NCI-H187 treated with DMSO at 0.1 percent for 48 hours (cell line): ENCODE results near the gene CACHD1.
"Not testable (repeated sequence)": the region's sequence is repeated elsewhere in the genome, so short reads cannot be mapped to it uniquely, and the experiment has no call there.

Source experiments
- DNase-seq: peaks from one replicate; lab custom pipeline; 2025; lab: John Stamatoyannopoulos, UW

CACHD1 gene

DNA sequence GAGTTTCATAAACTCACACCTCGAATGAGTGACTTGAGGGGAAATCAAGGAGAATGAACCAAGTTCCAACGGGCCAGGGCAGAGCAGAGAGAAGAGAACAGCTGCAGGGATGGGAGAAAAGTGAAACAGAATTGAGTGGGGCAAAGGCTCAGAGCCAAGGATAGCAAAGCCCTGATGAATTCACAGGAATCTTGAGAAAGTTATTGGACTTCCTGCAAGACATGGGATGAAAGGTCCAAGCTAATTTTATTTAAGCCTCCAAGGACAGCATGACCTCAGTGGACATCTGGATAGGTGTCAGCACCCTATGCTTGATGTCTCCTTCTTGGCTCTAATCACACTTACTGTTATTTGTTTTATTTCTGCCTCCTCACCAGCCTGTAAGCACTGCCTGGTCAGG, 232.0 kb downstream of the CACHD1 start:
- DNase-seq: no peak

DNA sequence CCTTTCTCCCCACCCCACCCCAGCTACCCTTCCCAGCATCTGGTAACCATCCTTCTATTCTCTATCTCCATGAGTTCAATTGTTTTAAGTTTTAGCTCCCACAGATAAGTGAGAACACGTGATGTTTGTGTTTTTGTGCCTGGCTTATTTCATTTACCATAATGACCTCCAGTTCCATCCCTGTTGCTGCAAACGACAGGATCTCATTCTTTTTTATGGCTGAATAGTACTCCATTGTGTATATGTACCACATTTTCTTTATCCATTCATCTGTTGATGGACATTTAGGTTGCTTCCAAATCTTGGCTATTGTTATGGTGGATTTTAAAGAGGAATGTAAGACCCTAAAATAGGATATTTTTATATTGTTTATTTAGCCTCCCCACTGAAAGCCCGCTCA, 232.7 kb downstream of the CACHD1 start:
- not testable (repeated sequence) for DNase-seq

DNA sequence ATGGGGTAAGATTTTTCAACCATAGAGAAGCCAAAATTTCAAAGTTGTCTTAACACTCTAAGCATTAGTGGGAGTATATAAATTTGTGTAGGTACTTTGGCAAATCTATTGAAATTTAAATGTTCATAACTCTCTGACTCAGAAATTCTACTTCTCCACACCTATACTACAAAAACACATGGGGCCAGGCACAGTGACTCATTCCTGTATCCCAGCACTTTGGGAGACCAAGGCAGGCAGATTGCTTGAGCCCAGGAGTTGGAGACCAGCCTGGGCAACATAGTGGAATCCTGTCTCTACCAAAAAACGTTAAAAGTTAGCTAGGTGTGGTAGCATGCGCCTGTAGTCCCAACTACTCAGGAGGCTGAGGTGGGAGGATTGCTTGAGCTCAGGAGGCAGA, 233.7 kb downstream of the CACHD1 start:
- DNase-seq: no peak

DNA sequence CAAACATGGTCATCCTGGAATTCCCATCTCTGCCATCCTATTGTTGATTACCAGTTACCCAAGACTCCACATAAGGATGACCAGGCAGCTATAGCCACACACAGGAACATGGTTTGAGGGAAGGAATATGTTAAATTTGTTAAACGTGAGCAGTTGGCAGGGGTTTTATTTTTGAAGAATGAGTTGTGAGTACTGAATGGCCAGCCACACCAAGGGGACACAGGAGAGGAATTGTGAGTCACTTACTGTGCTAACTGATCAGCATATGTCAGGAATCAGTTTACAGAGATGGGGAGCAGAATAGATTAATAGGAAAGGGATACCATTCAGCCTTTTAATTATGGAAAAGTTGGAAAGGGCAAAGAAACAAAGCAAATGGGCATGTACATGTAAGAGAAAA, 235.7 kb downstream of the CACHD1 start:
- DNase-seq: no peak

DNA sequence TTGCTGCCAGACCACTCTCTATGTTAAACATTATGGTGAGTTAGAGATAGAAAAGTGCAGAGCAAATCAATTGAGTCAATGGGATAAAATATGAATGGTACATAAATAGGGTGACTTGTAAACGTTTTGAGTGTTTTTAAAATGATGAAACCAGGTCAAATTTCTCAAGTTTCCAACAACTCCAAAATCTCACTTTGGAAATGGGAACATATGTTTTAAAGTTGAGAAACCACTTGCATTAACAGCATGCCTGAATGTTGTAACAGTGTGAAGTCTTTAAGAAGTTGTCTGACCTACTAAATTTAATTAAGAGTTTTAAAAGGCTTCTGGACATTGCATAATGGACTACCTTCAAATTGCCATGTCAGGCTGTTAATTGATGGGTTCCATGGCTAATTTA, 241.3 kb downstream of the CACHD1 start:
- no peak for DNase-seq

DNA sequence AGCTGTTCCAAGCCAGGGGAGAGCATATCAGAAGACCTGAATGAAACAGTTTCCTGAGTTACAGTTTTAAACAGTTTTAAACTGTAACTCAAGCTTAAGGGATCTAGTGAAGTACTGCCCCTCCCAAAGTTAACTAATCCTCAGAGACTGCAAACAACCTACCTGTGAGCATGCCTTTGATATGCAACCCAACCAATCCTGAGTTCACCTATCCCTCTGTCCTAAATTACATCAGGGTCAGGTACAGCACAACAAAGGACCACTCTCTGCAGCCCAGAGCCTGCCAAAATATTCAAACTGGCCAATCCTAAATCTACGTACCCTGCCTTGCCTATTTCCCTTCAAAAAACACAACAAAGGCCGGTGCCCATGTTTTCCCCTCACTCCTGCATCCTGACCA, 242.1 kb downstream of the CACHD1 start:
- no peak for DNase-seq

DNA sequence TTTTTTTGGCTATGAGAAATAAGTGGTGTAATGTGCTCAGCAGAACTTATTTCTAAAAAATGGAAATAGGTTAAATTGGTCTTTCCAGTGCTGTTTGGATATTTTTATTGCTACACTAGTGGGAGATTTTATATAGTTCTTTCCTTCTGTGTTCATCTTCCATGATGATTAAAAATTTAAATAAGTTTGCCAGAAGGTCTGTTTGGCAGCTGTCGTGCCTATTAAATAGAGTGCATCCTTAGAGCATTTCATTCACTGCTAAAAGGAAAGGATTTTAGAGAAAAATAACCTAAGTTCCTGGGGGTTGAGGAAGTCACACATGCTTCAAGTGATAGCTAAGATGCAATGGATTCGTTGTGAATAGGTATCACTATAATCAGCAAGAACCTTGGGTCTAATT, 245.3 kb downstream of the CACHD1 start:
- no peak for DNase-seq

DNA sequence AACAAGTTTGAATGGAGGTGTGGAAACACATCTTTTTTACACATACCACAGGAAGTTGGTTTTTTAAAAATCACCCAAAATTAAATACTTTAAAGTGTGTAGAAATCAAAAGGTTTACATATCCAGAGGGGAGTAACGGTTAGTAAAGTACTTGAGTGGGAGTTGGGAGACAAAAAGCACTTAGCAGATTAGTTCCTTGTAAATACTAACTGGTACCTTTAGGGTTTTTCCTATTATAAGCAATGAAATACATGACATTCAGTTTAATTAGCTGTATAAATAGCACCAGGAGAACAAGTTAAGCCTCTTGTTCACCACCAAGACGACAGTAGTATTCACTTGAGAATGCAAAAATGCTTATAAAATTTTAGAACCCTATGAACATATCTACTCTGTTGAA, 251.2 kb downstream of the CACHD1 start:
- DNase-seq: no peak

DNA sequence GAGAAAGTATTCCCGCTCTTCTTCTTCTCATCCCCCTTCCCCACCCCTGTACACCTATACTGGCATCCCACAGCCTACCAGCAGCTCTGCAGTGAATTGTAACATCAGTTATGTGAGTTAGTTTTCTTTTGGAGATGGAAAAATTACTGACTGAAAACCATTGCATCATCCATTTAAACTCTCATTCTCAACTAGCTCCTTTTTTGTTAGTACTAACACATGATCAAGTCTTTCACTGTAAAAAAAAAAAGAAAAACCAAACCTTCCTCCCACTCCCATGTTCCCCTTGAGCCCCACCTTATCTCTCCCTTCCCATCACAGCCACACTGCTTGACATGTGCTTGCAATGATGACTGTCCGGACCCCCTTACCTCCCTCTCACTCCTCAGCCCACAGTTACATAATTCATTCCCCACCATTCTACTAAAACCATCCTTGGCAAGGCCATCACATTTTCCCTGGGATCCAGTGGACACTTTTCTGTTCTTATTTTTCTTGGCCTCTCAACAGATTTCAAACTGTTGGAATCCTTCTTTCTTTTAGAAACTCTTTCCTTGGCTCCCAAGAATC, 251.7 kb downstream of the CACHD1 start:
- DNase-seq: no peak

DNA sequence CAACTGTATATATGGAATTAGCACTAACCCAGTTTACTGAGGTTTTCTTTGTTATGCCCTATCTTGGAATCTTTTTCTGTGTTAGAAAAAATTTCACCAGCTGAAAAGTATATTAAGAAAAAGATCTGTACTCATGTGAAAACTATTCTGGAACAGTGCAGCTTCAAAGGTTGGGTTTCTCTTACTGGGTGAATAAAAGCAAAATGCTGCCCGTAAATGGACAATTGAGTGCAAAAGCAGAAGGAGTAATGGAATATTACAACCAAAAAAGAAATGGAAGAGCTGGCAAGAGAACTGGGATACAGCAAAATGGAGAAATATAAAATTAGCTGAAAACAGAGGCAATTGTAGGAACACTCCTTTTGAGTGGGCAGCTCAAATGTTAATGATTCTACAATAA, 257.9 kb downstream of the CACHD1 start:
- no peak for DNase-seq

DNA sequence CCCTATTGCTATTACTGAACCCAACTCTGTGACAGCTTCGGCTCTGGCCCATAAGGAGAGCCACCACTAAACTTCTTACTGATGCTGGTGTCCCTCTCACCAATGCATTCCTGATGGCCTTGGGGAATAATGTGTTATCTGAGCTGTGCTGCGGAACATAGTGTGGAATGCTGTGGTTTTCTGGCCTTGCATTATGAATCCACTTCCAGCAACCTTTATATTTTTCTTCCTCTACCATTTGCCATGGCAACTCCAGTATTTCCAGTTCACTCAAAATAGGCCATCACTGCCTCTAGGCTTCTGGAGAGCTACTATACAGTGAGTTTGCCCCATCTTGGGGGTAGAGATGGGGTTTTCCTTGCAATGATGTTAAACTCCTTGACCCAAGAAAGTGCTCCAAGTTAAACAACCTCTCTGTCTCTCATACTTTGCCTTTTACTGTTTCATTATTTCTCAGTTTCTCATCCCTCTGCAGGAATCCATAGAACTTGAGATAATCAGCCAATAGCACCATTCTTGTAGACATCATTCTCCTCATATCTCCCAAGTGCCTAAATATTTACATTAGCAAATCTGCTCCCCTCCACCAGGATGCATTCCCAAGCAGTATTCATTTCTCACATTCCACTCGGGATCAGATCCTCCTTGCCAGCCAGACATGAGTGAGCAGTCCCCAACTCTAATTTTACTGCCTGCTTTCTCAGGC, 263.8 kb downstream of the CACHD1 start:
- DNase-seq: no peak

DNA sequence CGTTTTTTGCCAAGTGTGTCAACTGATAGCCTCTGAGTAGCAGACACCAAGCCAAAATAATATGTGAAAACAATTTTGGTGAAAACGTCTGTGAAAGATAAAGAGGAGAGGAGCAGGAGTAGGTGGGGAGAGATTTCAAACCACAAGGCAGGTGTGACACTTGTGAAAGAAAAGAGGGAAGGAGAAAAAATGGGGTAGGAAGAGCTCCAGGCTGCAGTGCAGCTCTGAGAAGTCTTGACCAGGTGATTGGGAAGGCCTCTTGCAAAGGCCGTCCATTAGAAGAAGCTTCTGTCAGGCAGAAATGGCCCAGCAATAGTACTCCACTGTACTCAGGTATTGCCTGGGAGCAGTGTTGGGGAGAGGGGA, 264.3 kb downstream of the CACHD1 start:
- no peak for DNase-seq

DNA sequence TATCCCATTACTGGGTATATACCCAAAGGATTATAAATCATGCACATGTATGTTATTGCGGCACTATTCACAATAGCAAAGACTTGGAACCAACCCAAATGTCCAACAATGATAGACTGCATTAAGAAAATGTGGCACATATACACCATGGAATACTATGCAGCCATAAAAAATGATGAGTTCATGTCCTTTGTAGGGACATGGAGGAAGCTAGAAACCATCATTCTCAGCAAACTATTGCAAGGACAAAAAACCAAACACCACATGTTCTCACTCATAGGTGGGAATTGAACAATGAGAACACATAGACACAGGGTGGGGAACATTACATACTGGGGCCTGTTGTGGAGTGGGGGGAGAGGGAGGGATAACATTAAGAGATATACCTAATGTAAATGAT, 270.8 kb downstream of the CACHD1 start:
- DNase-seq: not testable (repeated sequence)
